MM.1S (cell line): ENCODE measurements around the gene SMPD3.

Experiments
- CTCF ChIP-seq: fragments of 300-600 bp; sonication (generic); IDR thresholded peaks from 2 replicates; pipeline ENCODE4 v1.5.1; 2016; ENCODE audit warnings: antibody characterized with exemption, low read length, mixed read lengths
- EZH2 ChIP-seq: fragments of 300-600 bp; sonication (generic); optimal IDR thresholded peaks from 2 replicates; pipeline ENCODE3; 2017; ENCODE audit warnings: low read depth, mild to moderate bottlenecking, antibody characterized with exemption, low read length, mixed read lengths
- EZH2phosphoT487 ChIP-seq: fragments of 300-600 bp; sonication (generic); IDR thresholded peaks from 2 replicates; pipeline ENCODE4 v1.6.1; 2018; ENCODE audit warnings: antibody characterized with exemption, low read length

- TF ChIP-seq CTCF (no peak), EZH2 (no peak), EZH2phosphoT487 (no peak)
Measured at GRCh38 chr16:68371706-68372380, 76.5 kb downstream of the SMPD3 start.
